ENCODE results near the gene PDE1A.

- TF ChIP-seq POLR2A (IDR thresholded peaks at IDR 0.05; ENCODE audit: low read depth, low read length) (no peak), CTCF (conservative IDR thresholded peaks at IDR 0.05; ENCODE audit: low read depth, low read length) (no peak), USF2 (IDR thresholded peaks at IDR 0.05; ENCODE audit: low read depth, low read length) (no peak), MXI1 (IDR thresholded peaks at IDR 0.05; ENCODE audit: borderline replicate concordance, low read depth, low read length) (no peak), ELK1 (IDR thresholded peaks at IDR 0.05; ENCODE audit: borderline replicate concordance, low read depth, low read length) (no peak), SMC3 (IDR thresholded peaks at IDR 0.05; ENCODE audit: low read depth, low read length) (no peak), MAFK (IDR thresholded peaks at IDR 0.05; ENCODE audit: low read depth, low read length) (no peak)
Observed at GRCh38 chr2:182447863-182448262, 21.0 kb upstream of the PDE1A start.
